ENCODE measurements around the gene WIPI1.

- TF ChIP-seq CTCF (IDR thresholded peaks at IDR 0.05; ENCODE audit: low read depth, low read length) (no peak), MYC (IDR thresholded peaks at IDR 0.05; ENCODE audit: low read depth, low read length) (no peak), POLR2A (IDR thresholded peaks at IDR 0.05; ENCODE audit: extremely low read depth, insufficient read length) (no peak), MAX (IDR thresholded peaks at IDR 0.05; ENCODE audit: low read depth, low read length) (no peak)
Measured at GRCh38 chr17:68468334-68468733, 11.0 kb upstream of the WIPI1 start.

All from NB4 (cell line).